ENCODE data around the gene SLC4A8.

The SLC4A8 gene

DNA sequence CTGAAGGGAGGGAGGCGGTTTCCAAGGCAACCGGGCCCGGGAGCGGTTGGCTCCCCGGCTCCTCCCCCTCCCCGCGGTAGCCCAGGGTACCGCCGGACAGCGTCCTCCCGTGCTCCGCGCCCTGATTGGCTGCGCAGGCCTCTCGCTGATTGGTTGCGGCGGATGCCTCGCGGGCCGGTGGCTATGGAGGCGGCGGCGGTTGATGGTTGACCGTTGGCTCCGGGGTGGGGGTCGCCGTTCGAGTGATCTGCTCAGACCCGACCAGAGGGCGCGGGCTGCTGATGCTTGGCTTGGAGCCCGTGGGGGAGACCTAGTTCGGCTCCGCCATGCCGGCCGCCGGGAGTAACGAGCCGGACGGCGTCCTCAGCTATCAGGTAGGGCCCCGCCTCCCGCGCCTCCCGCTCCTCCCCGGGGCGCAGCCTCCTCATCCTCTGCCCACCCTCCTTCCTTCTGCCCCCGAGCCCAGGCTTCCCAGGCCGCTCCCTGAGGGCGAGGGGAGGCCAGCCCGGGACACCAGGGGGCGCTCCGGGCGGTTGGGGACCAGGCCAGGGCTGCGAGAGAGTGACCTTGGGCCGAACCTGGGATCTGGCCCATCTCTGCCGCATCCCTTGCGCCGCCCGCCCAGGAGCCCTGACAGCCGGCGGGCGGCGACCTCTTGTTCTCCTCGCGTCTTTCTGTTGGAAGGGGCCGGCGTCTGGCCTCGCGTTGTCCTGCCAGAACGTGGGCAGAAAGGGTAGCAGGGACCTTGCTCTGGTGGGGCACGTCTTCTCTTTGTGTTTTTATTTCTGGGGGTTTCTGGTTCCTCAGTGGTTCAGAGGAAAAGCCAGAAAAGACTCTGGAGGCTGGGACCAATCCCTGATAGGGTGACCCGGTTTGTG, at the start of gene SLC4A8:
TSS of gene SLC4A8 (plus strand) at position 170 of the 878 bp plus-strand sequence. CDS start at position 327, 157 bp downstream.
- peak; percentile 61 for DNase-seq (ENCODE audit: low read depth)

DNA sequence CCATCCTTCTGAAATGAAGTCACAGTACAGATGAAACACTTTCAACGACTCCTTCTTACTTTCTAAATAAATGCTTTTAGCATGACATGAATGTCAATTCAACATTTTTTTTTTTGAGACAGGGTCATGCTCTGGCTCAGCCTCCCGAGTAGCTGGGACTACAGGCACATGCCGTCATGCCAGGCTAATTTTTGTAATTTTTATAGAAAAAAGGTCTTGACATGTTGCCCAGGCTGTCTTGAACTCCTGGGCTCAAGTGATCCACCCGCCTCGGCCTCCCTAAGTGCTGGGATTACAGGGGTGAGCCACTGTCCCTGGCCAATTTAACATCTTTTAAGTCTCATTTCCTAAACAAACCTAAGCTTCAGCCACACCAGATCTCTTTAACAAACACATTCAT, 49.8 kb upstream of the SLC4A8 start:
- no peak for DNase-seq (ENCODE audit: low read depth)

DNA sequence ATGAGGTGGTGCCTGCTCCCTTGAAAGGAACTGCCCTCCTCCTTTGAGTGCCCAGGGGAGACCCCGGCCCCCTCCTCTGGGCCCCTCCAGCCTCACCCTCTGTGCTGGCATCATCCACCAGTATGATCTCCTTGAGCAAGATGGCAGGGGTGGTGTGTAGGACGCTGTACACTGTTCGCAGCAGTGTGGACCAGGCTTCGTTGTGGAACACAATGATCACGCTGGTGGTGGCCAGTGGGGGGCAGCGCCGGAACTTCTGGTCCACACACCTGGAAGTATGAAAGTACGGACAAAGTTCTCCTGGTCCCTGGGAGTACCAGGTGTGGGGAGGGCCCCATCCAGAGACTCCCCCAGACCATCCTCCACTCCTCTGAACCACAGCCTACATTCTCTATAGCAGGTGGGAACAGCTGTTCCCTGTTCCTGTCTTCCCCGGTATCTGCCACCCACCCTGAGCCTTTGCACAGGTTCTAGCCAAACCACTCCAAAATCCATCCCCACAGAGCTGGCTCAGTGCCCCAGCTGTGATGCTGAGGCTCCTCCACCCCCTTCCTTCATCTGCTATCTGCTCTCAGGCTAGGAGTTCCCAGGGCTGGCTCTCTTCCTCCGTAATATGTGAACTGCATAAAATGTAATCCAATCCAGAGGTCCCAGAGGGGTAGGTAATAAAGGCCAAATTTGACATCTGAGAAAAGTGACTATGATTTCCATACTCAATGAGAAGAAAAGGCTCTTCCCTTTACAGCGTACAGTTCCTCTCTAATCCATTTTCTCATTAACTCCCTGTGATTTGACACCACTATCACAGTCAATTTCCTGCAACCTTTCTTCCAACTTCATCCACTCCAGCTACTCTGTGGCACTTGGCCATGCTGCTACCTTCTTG, 47.3 kb upstream of the SLC4A8 start:
- no peak for DNase-seq (ENCODE audit: low read depth)

DNA sequence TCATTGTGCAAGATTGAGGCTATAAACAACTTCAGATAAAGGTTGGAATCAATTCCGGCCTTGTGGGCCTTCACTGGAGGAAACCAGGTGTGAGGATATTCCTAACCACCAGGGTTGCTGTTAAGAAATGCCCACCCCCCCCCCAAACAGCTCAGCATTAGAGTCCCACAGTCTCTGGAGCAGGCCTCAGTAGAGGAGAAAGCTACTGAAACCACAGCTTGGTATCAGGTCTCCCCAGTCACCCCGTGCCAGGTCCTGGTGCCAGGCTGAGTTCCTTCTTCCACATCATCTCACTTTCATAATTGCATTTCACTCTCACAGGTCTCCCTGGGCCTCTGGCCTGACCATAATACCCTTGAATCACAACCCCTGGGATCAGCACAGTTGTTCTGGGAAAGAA, 45.9 kb upstream of the SLC4A8 start:
- no peak for DNase-seq (ENCODE audit: low read depth)

DNA sequence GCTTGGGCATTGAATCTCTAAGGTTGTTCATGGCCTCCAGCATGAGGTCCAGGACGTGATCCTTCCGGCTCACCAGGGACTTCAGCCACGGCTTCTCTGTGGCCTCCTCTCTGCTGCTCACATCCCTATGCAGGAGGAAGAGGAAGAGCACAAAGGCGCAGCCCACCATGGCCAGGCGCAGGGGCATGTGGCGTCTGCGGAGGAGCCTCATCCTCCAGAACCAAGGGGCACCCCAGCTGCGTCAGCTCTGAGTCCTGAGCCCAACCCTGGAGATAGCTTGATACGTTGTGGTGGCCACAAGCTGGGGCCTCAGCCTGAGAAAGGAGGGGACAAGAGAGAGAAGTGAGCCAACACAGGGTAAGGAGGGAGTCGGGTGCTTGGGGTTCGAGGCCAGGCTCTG, 45.1 kb upstream of the SLC4A8 start:
- DNase-seq (ENCODE audit: low read depth) = no peak

DNA sequence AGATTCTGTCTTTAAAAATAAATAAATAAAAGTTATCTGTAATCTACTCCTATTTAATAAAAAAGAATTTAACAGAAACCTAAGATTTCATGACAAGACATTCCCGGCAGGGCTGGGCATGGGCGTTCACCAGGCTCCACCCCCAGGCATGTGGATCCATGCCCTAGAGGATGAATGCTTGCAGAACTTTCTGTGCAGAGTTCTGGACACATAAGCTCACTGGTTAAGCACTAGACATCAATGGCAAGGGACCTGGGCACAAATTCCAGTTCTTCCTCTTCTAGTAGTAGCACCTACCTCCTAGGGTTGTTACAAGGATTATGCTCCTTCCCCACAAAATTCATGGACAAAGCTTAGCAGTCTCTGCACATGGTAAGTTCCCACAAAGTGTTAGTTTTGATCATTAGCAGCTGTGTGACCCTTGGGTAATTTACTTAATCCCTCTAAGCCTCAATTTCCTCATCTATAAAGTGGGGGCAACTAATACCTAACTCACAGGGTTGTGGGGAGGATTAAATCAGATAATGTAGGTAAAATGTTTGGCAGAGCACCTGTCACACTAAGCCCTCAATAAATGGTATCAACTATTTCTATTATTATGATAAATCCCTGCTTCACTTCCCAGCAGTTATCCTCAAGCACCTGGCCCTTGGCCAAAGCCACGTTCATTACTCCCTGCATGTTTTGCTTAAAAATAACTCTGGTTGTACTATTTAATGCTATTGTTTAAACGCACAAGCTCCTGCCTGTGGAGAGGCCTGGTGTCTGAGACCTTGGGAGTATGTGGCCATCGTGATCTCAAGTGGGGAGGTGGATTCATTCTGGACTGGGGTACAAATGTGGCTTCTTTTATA, 43.2 kb upstream of the SLC4A8 start:
- DNase-seq (ENCODE audit: low read depth) = no peak

DNA sequence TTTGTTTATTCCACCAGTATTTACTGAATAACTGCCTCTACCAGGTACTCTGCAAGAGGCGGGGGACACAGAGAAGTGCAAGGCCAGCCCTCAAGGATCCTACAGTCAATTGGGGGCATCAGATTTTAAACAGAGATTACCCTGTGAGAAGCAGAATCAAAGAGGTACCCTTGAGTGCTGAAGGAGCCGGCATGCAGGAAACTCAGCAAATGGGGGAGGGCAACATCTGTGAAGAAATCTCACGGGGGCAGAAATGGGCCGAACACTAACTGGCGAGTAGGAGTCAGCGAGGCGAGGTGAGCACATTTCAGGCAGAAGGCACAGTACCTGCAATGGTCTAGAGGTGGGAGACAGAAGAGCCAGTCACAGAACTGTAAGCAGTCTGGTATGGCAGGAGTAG, 42.5 kb upstream of the SLC4A8 start:
- DNase-seq (ENCODE audit: low read depth) = no peak

DNA sequence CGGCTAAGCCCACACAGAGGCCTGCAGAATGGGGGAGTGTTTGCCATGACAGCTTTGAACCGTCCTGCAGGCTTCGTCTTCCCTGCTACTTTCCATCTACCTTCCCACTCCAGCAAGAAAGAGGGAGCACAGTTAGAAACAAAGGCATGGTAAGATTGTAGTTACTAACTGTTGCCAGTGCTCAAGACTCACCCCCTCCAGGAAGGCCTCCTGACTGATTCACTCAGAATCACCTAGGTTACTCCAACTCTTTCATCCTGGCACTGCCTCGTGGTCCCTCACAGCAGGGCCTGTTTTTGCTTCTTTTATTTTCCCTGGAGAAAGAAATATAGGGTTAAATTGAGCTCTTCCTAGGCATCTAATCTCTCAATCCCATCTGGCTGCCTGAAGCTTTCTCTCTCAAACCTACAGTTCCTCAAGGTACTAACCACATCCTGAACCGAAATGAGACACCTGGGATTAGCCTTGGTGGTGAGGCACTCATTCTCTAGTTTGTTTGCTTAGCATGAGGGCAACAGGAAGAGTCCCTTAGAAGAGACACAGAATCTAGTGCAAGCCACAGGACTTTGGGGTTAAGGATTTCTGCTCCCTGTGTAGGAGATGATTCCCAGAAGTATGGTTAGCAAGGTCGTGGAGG, 41.2 kb upstream of the SLC4A8 start:
- no peak for DNase-seq (ENCODE audit: low read depth)

DNA sequence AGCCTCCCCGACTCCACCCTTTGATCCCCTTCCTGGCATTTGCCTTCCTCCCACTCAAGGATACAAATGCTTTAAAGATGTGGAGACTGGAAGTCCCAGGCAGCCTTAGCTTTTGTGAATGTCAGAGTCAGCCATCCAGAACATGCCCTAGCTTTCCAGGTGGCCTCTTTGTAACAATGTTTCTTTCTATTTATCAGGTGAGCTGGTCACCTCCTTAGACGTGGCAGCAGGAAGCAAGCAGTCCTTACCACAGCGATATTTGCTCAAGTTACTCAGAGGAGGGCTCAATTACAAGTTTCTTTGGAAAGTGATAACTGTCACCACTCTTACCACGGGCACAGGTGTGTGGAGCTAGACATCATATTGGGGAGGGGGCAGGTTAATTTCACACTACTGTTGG, 38.3 kb upstream of the SLC4A8 start:
- DNase-seq (ENCODE audit: low read depth) = no peak

DNA sequence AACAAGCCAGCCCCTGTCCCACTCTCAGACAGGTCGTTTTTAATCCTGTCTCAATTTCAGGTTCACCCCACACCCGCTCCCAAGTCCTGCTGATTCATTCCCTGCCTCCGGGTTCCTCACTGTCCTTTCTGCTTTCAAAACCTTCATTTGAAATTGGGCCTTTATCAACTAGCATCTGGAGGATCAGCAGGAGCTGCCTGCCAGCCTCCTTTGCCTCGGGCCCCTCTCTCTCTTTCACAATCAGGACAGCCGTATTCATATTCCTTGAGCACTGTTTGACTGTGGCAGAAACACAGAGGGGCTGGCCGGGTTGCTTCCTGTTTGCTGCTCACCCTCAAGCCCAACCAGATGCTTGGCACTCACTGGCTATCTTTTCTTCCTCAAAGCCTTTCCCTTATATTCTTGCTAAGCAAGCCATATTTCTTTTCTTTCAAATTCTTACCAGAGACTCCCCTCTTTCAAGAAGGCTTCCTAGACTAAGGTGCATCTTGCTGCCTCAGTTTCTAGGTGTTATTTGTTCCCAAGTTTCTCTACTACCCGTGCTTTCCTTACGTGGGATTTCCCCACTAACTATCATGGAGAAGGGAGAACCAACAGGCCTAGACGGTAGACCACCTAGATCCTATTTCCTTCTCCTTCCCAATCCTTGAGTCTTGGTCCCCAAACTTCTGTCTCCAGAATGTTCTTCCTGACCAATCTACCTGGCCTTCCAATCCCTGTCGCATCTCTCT, 36.4 kb upstream of the SLC4A8 start:
- no peak for DNase-seq (ENCODE audit: low read depth)

DNA sequence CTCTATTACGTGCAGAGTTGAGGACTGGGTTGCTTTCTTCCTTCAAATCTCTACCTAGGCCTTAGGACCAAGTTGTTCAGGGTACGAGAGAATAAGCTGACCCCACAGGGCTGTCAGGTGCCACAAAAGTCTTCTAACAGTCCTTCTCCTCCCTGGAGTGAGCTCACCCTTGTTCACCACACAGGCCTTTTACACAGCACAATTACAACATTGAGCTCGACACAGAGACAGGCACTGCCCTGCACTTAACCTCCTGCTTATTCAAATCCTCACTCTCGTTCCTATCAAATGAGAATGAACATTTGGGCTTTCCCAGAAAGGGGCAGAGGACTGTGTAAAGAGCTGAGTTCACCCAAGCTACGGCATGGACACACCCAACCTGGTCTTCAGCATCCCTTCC, 35.8 kb upstream of the SLC4A8 start:
- DNase-seq (ENCODE audit: low read depth) = no peak

DNA sequence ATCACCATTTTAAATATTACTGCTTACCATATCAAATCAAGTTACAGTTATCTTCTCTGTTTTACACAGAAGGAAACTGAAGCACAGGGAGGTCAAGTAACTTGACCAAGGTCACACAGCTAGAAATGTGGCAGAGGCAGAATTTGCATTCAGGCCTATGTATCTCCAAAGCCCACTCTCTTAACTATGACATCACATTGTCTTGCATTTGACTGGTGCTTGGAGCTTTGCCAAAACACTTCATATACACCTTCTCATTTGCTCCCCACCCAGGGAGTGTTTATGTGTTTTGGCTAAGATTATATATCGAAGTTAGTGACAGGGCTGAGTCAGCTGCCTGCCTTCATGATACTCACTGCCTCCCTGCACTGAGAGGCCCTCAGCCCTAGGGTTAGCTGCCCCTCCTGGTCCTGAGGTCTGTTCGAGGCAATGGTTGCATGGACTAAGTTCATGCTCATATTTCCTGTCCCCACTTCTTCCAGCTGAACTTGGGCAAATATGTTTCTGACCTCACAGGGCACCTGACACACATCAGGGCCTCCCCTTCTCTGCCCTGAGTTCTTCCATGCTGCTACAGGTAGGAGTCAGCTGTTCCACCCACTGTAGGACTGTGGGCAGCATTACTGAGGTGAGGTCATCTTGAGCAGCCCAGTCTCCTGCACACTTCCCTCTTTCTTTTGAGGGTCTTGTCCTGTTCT, 35.2 kb upstream of the SLC4A8 start:
- no peak for DNase-seq (ENCODE audit: low read depth)

DNA sequence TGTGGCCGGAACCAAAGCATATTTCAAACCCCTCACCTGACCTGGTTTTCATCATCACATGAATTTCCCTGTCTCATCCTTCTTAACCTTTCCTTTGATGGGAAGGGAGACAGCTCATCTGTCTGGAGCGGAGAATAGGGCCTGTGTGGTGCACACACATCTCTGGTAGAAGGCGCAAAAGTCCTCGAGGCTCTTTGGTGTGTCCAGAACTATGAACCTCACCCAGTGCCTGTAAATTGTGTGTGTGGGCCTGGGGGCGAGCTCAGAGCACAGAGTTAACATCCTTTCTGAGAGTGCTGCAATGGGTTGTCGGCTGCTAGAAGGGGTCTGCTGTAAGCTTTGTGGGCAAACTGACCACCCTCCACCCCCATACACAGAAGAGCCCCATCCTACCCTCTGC, 34.2 kb upstream of the SLC4A8 start:
- DNase-seq (ENCODE audit: low read depth) = no peak

DNA sequence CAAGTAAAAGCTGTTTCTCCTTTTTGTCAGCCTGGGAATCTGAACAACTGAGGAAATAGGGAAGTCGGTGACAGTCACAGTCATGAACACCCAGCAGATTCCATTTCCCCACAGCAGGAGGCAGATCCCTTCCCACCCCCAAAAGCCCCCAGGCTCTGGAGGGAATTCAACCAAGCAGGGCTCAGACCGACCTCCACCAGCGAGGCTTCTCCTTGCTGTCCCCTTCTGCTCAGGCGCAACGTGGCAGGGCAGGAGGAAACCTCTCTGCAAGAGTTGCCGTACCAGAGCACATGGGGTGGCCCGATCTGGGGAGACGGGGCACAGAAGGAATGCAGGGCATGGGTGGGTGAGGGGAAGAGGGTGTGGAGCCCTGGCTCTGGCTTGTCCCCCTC, 33.7 kb upstream of the SLC4A8 start:
- no peak for DNase-seq (ENCODE audit: low read depth)

DNA sequence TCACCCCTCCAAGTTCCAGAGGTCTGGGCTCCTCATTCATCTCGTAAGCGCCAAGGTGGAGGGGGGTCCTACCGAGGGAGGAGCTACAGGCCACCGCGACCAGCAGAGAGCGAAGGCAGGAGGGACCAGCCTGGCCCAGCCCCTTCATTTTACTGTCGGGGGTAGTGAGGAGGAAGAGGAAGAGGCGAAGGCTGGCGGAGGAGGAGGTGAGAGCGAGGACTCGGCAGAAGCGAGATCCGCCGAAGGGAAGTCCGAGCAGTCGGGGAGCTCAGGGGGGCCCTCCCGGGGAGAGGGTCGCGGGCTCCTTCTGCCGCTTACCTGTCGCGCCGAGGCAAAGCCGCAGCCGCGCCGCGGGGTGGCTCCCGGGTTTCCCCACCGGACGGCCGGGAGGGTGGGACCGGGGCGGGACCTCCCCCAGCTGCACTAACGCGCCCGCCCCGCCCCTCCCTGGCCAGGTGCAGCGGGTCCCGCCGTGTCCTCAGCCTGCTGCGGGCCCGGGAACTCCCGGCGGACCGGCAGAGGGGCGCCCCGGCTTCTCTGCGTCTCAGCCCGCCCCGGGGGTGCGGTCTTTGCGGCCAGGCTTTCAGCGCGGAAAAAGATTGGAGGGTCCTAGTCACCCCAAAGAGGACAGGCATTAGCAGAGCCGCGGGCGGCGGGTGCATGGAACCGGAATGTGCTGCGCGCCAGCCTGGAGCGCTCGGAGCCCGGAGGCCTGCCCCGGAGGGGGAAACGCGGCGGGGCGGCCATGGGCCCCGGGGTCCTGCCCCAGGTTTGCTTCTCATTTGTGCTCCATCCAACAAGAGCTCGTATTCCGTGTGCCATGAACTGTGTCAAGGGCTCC, 33.1 kb upstream of the SLC4A8 start, which contains the start of gene GALNT6:
TSS of gene GALNT6 (minus strand) at position 124 of the 841 bp plus-strand sequence. CDS start 11,625 bp downstream, outside the sequence.
- peak; percentile 64 for DNase-seq (ENCODE audit: low read depth)

DNA sequence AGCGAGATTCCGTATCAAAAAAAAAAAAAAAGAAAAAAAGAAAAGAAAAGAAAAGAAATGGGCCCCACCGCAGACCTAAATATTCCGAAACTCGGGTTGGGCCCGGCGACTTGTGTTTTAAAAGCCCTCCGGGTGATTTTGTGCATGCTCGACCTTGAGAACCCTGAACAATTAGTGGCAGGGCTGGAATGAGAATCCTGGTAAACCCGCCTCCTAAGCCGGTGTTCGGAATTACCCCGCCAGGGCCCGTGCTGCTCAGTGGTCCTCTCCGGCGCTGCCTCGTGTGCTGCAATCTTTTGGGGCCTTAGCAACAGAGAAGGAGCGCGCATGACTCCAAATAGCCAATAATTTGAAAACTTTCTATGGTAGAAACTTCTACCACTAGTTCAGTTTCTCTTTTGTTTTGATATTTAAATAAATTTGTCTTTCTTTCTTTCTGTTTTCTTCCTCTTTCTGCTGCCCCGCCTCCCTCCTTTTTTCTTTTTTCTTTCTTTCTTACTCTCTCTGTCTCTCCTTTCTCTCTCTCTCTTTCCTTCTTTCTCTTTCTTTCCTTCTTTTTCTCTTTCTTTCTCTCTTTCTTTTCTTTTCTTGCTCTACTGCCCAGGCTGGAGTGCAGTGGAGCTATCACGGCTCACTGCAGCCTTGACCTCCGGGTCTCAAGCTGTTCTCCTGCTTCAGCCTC, 31.9 kb upstream of the SLC4A8 start:
- DNase-seq (ENCODE audit: low read depth) = no peak

DNA sequence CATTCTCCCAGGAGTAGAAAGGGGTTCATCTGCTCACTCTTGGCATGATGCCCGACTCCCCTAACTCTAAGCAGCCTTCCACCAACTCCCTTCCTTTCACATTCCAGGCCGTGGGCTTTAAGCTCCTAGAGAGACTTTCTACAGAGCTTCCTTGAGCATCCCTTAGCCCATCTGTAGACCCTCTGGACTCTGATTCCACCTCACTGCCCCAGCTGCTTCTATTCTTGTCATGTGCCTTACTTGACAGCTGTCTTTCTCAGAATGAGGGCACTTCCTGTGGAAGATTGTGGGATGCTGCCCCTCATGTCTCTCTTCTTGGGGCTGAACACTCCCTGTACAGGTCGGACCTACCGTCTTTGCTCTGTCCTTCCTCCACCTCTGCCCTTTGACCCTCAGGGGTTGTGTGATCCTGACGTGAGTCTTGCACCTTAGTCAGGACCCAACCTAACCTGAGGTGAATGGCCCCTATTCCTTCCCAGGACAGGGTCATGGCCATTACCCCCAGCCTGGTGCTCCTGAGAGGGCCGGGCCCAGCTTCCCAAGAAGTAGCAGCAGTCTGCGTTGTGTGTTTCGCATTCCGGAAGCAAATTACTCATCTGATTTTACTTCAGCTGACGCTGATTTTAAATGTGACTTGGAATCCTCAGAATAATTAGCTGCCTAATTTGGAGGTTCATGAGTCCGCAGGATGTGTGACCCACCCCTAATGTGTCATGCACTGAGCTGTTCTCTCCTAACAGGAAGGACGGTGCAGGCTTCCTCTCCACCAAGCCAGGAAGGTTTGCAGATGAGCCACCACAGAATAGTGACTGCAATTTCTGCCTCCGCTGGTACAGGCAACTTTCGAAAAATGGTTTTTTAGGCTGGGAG, 30.7 kb upstream of the SLC4A8 start:
- DNase-seq (ENCODE audit: low read depth) = peak; percentile 39
